ENCODE data around the gene LHX3. TPM values are rescaled to one million over a fixed set of nuclear protein-coding genes. Genes with fewer than 3 reads are reported as not detected.

The LHX3 gene
- total RNA-seq, 1 donor from 2014 or later, result not detected

DNA sequence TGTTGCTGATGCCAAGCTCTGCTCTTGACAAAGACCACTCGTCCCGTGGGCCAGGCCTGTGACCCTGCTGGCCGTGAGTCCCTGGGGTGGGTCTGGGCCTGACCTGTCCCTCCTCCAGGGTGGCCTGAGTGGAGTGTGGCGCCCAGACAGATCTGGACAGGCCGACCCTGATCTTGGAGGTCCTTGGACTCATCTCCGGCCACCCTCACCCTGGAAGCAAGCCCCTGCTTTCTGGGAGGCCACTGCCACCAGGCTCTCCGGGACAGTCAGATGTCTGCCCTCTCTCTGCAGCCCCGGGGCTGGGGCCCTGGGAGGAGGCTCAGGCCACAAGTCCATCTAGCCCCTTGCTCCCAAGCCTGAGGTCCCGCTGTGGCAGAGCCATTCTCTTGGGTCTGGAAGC lies 55.1 kb downstream of the LHX3 start:
- intact Hi-C loops (cut with micrococcal nuclease), result no loop called here
- H3K27ac Mint-ChIP-seq, result no peak overlapping the region
- H3K4me3 Mint-ChIP-seq, result no peak overlapping the region
- peaks cover 4% of the 10 kb centered on the region for H3K27me3 Mint-ChIP-seq (ENCODE audit: insufficient read depth)
- H3K9me3 Mint-ChIP-seq, result no peaks in the 10 kb centered on the region
- no peaks in the 10 kb centered on the region for H3K36me3 Mint-ChIP-seq (ENCODE audit: low read depth)
- no peaks in the 10 kb centered on the region for H3K4me1 Mint-ChIP-seq (ENCODE audit: low read depth)
- no peak for DNase-seq (ENCODE audit: low spot score)

DNA sequence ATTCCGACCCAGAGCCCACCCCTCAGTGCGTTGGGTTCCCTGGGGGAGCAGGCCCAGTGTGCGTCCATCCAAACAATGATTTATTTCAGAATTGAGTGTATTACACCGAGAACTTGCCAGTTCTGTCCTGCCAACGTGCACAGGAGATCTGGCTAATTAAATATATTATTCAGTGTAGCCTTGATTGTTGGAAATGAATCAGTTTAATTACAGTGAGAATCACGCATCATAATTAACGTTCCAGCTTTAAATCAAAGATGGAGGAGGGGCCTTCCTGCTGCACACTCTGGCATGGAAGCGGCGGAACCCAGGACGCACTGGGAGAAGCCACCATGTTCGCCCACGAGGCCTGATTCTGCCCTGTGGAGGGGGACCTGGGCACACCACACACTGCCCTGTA lies 55.6 kb downstream of the LHX3 start:
- Mint-ChIP-seq H3K4me3 (no peak overlapping the region), H3K9me3 (no peaks in the 10 kb centered on the region)
- intact Hi-C loops (cut with micrococcal nuclease), result no loop called here

DNA sequence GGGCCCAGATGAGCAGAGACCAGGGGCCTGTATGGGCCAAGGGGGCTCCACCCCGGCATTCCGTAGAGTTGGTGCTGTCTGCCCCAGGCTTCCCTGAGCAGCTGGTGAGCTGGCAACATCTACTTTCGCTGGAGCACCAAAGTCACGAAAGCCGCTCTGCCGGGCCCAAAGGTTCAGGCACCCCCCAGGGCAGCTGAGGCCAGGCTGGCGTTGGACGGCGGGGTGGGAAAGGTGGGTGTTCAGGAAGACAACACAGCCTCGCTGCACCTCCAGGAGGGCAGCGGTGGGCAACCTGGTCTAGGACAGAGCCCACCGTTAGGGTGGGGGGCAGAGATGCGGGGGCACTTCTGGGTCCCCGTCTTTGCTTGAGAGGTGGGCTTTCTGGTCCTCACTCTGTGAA lies 56.2 kb downstream of the LHX3 start:
- peaks cover 4% of the 10 kb centered on the region for H3K27me3 Mint-ChIP-seq (ENCODE audit: insufficient read depth)
- H3K4me1 Mint-ChIP-seq (ENCODE audit: low read depth), result no peaks in the 10 kb centered on the region
- no peaks in the 10 kb centered on the region for H3K36me3 Mint-ChIP-seq (ENCODE audit: low read depth)
- H3K9me3 Mint-ChIP-seq, result no peaks in the 10 kb centered on the region
- intact Hi-C loops (cut with micrococcal nuclease), result no loop called here
- no peak for DNase-seq (ENCODE audit: low spot score)
- H3K4me3 Mint-ChIP-seq, result no peak overlapping the region
- H3K27ac Mint-ChIP-seq, result no peak overlapping the region

More for the DNA sequence above, 55.6 kb downstream of the LHX3 start:
- H3K27me3 Mint-ChIP-seq (ENCODE audit: insufficient read depth), result peaks cover 4% of the 10 kb centered on the region
- no peak overlapping the region for H3K27ac Mint-ChIP-seq
- no peak for DNase-seq (ENCODE audit: low spot score)
- H3K4me1 Mint-ChIP-seq (ENCODE audit: low read depth), result no peaks in the 10 kb centered on the region
- no peaks in the 10 kb centered on the region for H3K36me3 Mint-ChIP-seq (ENCODE audit: low read depth)

DNA sequence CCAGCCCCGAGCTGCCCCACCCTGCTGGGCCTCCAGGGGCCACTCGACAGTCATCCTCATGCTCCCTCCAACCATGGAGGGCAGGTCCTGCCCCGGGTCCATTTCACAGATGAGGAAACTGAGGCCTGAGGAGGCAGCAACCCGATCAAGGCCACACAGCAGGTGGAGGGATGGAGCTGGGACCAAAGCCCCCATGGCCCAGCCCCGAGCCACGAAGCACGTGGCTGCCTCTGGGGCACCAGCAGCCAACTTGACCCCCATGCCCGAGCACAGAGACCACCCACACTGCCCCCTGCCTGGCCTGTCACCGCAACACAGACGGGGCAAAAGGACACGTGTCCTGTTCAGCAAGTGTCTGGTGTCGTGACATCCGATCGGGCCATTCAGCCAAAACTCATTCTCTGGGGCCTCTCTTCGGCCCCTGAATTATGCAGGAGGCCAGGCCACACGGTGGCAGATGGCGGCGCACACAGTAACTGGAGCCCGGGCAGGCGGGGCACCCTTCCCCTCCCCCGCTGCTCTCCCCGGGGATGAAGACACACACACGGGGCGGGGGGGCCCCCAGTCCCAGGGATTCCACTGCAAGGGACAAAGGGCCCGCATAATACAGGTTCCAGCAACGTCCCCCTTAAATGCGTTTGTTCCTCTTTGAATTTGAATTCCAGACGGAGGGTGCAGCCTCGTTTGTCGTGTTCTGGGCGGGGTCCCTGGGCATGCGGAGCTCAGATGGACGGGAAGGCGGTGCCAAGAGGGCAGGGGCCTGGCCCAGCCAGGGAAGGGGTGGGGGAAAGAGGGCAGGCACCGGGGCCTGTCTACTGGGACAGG lies 56.8 kb downstream of the LHX3 start:
- Mint-ChIP-seq H3K27ac (no peak overlapping the region), H3K4me3 (no peak overlapping the region), H3K27me3 (ENCODE audit: insufficient read depth) (peaks cover 4% of the 10 kb centered on the region), H3K36me3 (ENCODE audit: low read depth) (no peaks in the 10 kb centered on the region), H3K9me3 (no peaks in the 10 kb centered on the region), H3K4me1 (ENCODE audit: low read depth) (no peaks in the 10 kb centered on the region)
- intact Hi-C loops (cut with micrococcal nuclease), result no loop called here
- DNase-seq (ENCODE audit: low spot score), result no peak

DNA sequence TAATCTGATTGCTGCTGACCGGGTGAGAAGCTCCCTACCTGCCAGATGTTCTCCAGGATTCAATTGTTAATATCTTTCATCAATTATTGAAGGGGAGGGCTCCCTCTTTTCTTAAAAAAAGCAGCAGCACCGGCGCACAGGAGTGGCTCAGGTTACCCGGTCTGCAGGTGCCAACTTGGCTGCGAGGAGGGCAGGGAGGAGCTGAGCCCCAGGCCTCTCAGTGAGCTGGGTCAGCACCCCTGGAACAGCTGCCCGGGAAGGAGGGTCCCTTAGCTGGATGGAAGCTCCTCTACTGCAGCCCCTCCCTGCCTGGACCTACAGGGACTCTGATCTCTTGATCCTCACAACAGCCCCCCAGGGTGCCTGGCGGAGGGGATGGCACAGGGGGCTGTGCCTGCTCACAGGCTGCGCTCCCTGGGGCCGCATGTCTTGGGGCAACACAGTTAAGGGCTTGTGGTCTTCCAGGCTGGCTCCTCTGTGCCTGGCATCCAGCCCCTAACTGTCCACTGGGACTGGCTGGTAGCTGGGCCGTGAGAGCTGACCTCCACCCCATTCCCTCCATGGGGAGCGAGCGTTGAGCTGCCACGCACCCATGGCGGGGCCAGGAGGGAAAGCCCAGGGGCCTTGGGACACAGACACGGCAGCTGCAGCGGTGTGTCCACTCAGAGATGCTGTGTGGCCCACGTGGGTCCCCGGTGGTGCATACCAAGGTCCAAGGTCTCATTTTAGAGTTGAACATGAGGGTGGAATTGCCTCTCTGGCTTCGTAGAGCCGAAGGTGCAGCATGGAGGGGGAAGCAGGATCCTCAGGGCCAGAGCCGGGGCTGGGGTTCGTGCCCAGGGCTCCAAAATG lies 57.7 kb downstream of the LHX3 start:
- Mint-ChIP-seq H3K4me3 (no peak overlapping the region), H3K27me3 (ENCODE audit: insufficient read depth) (peaks cover 4% of the 10 kb centered on the region), H3K9me3 (no peaks in the 10 kb centered on the region), H3K36me3 (ENCODE audit: low read depth) (no peaks in the 10 kb centered on the region), H3K4me1 (ENCODE audit: low read depth) (no peaks in the 10 kb centered on the region), H3K27ac (no peak overlapping the region)
- no peak for DNase-seq (ENCODE audit: low spot score)
- intact Hi-C loops (cut with micrococcal nuclease), result no loop called here

Other genes starting within 250 kb of the LHX3 start
- gene UBAC1, start 243.8 kb downstream of the LHX3 start, total RNA-seq, result 41.9 and 42.0 TPM in 2 replicates
- gene NACC2, start 109.8 kb downstream of the LHX3 start, total RNA-seq, result 3.7 and 4.0 TPM in 2 replicates
- 50.1 and 51.5 TPM in 2 replicates for gene TMEM250, start 86.3 kb downstream of the LHX3 start, total RNA-seq
- 27.9 and 28.6 TPM in 2 replicates for gene QSOX2, start 40.7 kb upstream of the LHX3 start, total RNA-seq
- not detected in 2 replicates for gene CCDC187, start 99.0 kb upstream of the LHX3 start, total RNA-seq
- gene GPSM1, start 122.4 kb upstream of the LHX3 start, total RNA-seq, result 18.3 and 19.1 TPM in 2 replicates
- 35.2 TPM in 2 replicates for gene DNLZ, start 158.6 kb upstream of the LHX3 start, total RNA-seq
- 7.1 and 7.2 TPM in 2 replicates for gene CARD9, start 168.5 kb upstream of the LHX3 start, total RNA-seq
- 26.7 TPM in 2 replicates for gene SNAPC4, start 195.0 kb upstream of the LHX3 start, total RNA-seq
- gene ENTR1, start 205.5 kb upstream of the LHX3 start, total RNA-seq, result 50.0 and 54.5 TPM in 2 replicates
- gene PMPCA, start 205.5 kb upstream of the LHX3 start, total RNA-seq, result 104 and 114 TPM in 2 replicates
- 19.7 and 20.0 TPM in 2 replicates for gene INPP5E, start 234.7 kb upstream of the LHX3 start, total RNA-seq